ENCODE data around the gene DGKD. TPM values are rescaled to one million over a fixed set of nuclear protein-coding genes. Genes with fewer than 3 reads are reported as not detected.

The DGKD gene
- total RNA-seq, 1 donor from 2014 or later, result 49.5 TPM

GRCh38 chr2:233476651-233477547 is 122.6 kb downstream of the DGKD start:
- DNase-seq (ENCODE audit: low spot score, unreplicated experiment), result no peak
- Mint-ChIP-seq H3K36me3 (ENCODE audit: insufficient read depth) (peaks cover 15% of the 10 kb centered on the region), H3K4me1 (ENCODE audit: low read depth) (no peaks in the 10 kb centered on the region), H3K27me3 (no peaks in the 10 kb centered on the region), H3K4me3 (ENCODE audit: low read depth) (no peak overlapping the region), H3K27ac (no peak overlapping the region), H3K9me3 (ENCODE audit: low read depth) (no peaks in the 10 kb centered on the region)
- no peak for TF ChIP-seq CTCF (IDR thresholded peaks at IDR 0.05; ENCODE audit: unreplicated experiment)

- Mint-ChIP-seq H3K27ac (no peak overlapping the region), H3K9me3 (ENCODE audit: low read depth) (no peaks in the 10 kb centered on the region), H3K4me3 (ENCODE audit: low read depth) (no peak overlapping the region), H3K27me3 (no peaks in the 10 kb centered on the region), H3K4me1 (ENCODE audit: low read depth) (no peaks in the 10 kb centered on the region), H3K36me3 (ENCODE audit: insufficient read depth) (peaks cover 13% of the 10 kb centered on the region)
- no peak for TF ChIP-seq CTCF (IDR thresholded peaks at IDR 0.05; ENCODE audit: unreplicated experiment)
- DNase-seq (ENCODE audit: low spot score, unreplicated experiment), result no peak
These were observed 123.5 kb downstream of the DGKD start for GRCh38 chr2:233477548-233478433.

GRCh38 chr2:233479616-233480489 is 125.6 kb downstream of the DGKD start:
- H3K36me3 Mint-ChIP-seq (ENCODE audit: insufficient read depth), result peaks cover 26% of the 10 kb centered on the region
- H3K9me3 Mint-ChIP-seq (ENCODE audit: low read depth), result no peaks in the 10 kb centered on the region
- H3K27me3 Mint-ChIP-seq, result no peaks in the 10 kb centered on the region
- TF ChIP-seq CTCF (IDR thresholded peaks at IDR 0.05; ENCODE audit: unreplicated experiment), result no peak
- H3K4me1 Mint-ChIP-seq (ENCODE audit: low read depth), result no peaks in the 10 kb centered on the region
- H3K27ac Mint-ChIP-seq, result peak overlapping the region; percentile 73
- no peak overlapping the region for H3K4me3 Mint-ChIP-seq (ENCODE audit: low read depth)
- DNase-seq (ENCODE audit: low spot score, unreplicated experiment), result no peak

- no peak for TF ChIP-seq CTCF (IDR thresholded peaks at IDR 0.05; ENCODE audit: unreplicated experiment)
- peaks cover 28% of the 10 kb centered on the region for H3K36me3 Mint-ChIP-seq (ENCODE audit: insufficient read depth)
- H3K4me3 Mint-ChIP-seq (ENCODE audit: low read depth), result no peak overlapping the region
- no peak overlapping the region for H3K27ac Mint-ChIP-seq
- no peak for DNase-seq (ENCODE audit: low spot score, unreplicated experiment)
- no peaks in the 10 kb centered on the region for H3K9me3 Mint-ChIP-seq (ENCODE audit: low read depth)
- H3K27me3 Mint-ChIP-seq, result no peaks in the 10 kb centered on the region
- no peaks in the 10 kb centered on the region for H3K4me1 Mint-ChIP-seq (ENCODE audit: low read depth)
These were observed 126.4 kb downstream of the DGKD start for GRCh38 chr2:233480490-233481202.

Measured in progenitor cell of endocrine pancreas (in vitro differentiated cells).